Right hindlimb (tissue), 1 donor: ENCODE results near the gene RNF13.
A peak's percentile ranks its signal among the peaks of the same experiment; 100 is the strongest.
"Not testable (repeated sequence)": the region's sequence is repeated elsewhere in the genome, so short reads cannot be mapped to it uniquely, and the experiment has no call there.

Experiments
- DNase-seq: peaks from one replicate; pipeline ENCODE4 v3.0.0-alpha.2; 2018

RNF13 gene

GRCh38 chr3:149844091-149844490 is 31.1 kb downstream of the RNF13 start:
- DNase-seq = no peak

GRCh38 chr3:149845570-149846244 is 32.7 kb downstream of the RNF13 start:
- DNase-seq = no peak

- DNase-seq = no peak
Measured at GRCh38 chr3:149848238-149848637, 35.2 kb downstream of the RNF13 start.

GRCh38 chr3:149848688-149849087 is 35.7 kb downstream of the RNF13 start:
- DNase-seq = no peak

- no peak for DNase-seq
Measured at GRCh38 chr3:149850787-149851584, 38.0 kb downstream of the RNF13 start.

- no peak for DNase-seq
Measured at GRCh38 chr3:149858911-149859310, 45.9 kb downstream of the RNF13 start.

GRCh38 chr3:149860881-149861280 is 47.9 kb downstream of the RNF13 start:
- DNase-seq = no peak

- no peak for DNase-seq
Measured at GRCh38 chr3:149867563-149867962, 54.5 kb downstream of the RNF13 start.

- DNase-seq = no peak
Measured at GRCh38 chr3:149871855-149872254, 58.8 kb downstream of the RNF13 start.

- no peak for DNase-seq
Measured at GRCh38 chr3:149872589-149872988, 59.6 kb downstream of the RNF13 start.

GRCh38 chr3:149877668-149878067 is 64.7 kb downstream of the RNF13 start:
- no peak for DNase-seq

- DNase-seq = peak; percentile 38
Measured at GRCh38 chr3:149879872-149880271, 66.9 kb downstream of the RNF13 start.

GRCh38 chr3:149881879-149882278 is 68.9 kb downstream of the RNF13 start:
- DNase-seq = no peak

GRCh38 chr3:149883134-149883533 is 70.1 kb downstream of the RNF13 start:
- no peak for DNase-seq

GRCh38 chr3:149883860-149884259 is 70.8 kb downstream of the RNF13 start:
- DNase-seq = not testable (repeated sequence)

GRCh38 chr3:149884848-149885247 is 71.8 kb downstream of the RNF13 start:
- DNase-seq = not testable (repeated sequence)

GRCh38 chr3:149886957-149887356 is 73.9 kb downstream of the RNF13 start:
- DNase-seq = no peak

GRCh38 chr3:149891621-149892020 is 78.6 kb downstream of the RNF13 start:
- DNase-seq = no peak

GRCh38 chr3:149892371-149892770 is 79.4 kb downstream of the RNF13 start:
- no peak for DNase-seq

- no peak for DNase-seq
Measured at GRCh38 chr3:149894205-149894604, 81.2 kb downstream of the RNF13 start.

- no peak for DNase-seq
Measured at GRCh38 chr3:149895339-149895738, 82.3 kb downstream of the RNF13 start.

- no peak for DNase-seq
Measured at GRCh38 chr3:149895769-149896168, 82.8 kb downstream of the RNF13 start.

- no peak for DNase-seq
Measured at GRCh38 chr3:149898771-149899170, 85.8 kb downstream of the RNF13 start.

GRCh38 chr3:149900322-149900721 is 87.3 kb downstream of the RNF13 start:
- DNase-seq = no peak
